Nucleus accumbens (tissue), 56 donors: ENCODE data around the gene OTOG.

Source experiments
- DNase-seq, 56 donors: peaks; one replicate each; lab custom pipeline; 2025; lab: John Stamatoyannopoulos, UW

OTOG gene

GRCh38 chr11:17538731-17539130 is 8.3 kb upstream of the OTOG start:
- no peak for DNase-seq

- DNase-seq, result no peak
Measured at GRCh38 chr11:17540807-17541206, 6.3 kb upstream of the OTOG start.

- DNase-seq, result no peak
Measured at GRCh38 chr11:17541330-17541885, 5.7 kb upstream of the OTOG start.

- peak in 2 of 56 donors; percentile 10 to 25 for DNase-seq
Measured at GRCh38 chr11:17542249-17542648, 4.8 kb upstream of the OTOG start.

GRCh38 chr11:17543041-17543440 is 4.0 kb upstream of the OTOG start:
- DNase-seq, result no peak

- no peak for DNase-seq
Measured at GRCh38 chr11:17543574-17544180, 3.4 kb upstream of the OTOG start.

GRCh38 chr11:17544181-17544622 is 2.9 kb upstream of the OTOG start, which contains the start of gene USH1C:
Gene USH1C (minus strand): TSS chr11:17544416. CDS start chr11:17544307, 109 bp downstream.
- DNase-seq, result peak in 3 of 56 donors; percentile 21 to 51 (median 41)

GRCh38 chr11:17546240-17546639 is 819 bp upstream of the OTOG start:
- no peak for DNase-seq

GRCh38 chr11:17547932-17548331 is 873 bp downstream of the OTOG start:
- DNase-seq, result no peak

GRCh38 chr11:17548444-17548843 is 1.4 kb downstream of the OTOG start:
- no peak for DNase-seq

GRCh38 chr11:17550450-17551346 is 3.6 kb downstream of the OTOG start:
- no peak for DNase-seq

GRCh38 chr11:17551347-17552040 is 4.4 kb downstream of the OTOG start:
- no peak for DNase-seq

GRCh38 chr11:17552041-17552355 is 4.9 kb downstream of the OTOG start:
- no peak for DNase-seq

GRCh38 chr11:17552392-17553248 is 5.6 kb downstream of the OTOG start:
- DNase-seq, result no peak

- no peak for DNase-seq
Measured at GRCh38 chr11:17553249-17553546, 6.1 kb downstream of the OTOG start.

GRCh38 chr11:17554487-17554886 is 7.4 kb downstream of the OTOG start:
- no peak for DNase-seq

- no peak for DNase-seq
Measured at GRCh38 chr11:17556999-17557398, 9.9 kb downstream of the OTOG start.

GRCh38 chr11:17558025-17558780 is 11.1 kb downstream of the OTOG start:
- no peak for DNase-seq

GRCh38 chr11:17558916-17559315 is 11.9 kb downstream of the OTOG start:
- DNase-seq, result no peak
